DMS153 treated with DMSO at 0.1 percent for 48 hours (cell line): ENCODE data around the gene LYRM4.

Experiments used
- DNase-seq: peaks from one replicate; lab custom pipeline; 2025; ENCODE audit not compliant: unreplicated experiment; lab: John Stamatoyannopoulos, UW

The LYRM4 gene

DNA sequence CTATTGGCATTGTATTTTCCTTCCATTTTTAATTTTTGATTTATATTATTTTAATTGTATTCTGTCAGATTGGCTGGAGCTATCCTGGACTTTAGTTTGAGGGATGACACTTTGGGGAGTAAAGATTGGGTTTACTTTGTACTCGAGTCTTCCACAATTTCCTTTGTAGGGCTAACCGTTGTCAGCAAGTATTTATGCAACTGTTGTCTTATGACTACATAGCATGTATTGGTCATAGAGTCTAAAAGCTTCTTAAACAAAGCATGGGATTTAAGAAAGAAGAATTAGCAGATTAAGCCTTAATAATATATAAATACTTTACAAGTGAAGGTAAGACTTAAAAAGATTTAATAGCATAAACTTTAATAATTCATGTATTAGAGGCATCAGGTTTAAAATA is 20.2 kb upstream of the LYRM4 start:
- no peak for DNase-seq

DNA sequence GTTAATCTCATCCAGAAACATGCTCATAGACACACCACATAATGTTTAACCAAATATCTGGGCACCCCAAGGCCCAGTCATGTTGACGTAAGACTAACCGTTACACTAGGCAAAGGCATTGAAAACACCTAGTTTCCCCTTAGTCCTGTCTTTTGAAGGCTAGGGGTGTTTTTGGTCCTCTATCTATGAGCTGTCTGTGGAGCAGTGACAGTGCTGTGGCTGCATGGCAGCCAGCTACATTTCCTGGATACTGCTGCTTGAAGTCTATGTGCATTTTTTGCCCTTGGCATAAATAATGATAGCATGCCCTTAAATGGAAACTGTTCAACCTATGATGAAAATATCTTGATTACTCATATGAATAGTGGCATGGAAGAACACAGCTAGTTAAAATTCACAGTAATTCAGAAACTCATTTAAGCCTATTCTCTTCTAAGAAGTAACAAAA is 19.2 kb upstream of the LYRM4 start:
- DNase-seq, result no peak

DNA sequence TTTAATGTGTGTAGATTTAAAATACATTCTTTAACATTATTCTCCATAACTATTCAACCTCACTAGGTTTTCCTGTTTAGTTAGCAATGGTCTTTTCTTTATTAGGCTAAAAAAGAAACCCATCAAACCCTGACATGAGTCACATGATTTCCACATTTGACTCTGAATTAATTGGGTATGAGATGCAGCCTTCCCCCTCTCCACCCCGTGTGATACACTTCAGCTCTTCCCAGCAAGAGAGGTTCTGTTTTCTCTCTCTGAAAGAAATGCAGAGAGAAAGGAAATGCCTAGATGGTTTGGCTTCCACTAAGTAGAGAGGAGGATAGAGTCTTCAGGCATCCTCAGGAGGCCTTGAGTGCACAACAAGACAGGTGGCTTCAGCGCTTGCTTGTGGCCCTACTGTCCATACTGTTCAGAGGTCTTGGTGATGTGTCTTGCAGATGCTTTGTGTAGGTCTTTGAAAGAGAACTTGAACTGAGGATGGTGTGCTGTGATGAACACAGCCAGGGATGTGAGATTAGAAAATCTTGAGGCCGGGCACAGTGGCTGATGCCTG is 17.9 kb upstream of the LYRM4 start:
- no peak for DNase-seq

DNA sequence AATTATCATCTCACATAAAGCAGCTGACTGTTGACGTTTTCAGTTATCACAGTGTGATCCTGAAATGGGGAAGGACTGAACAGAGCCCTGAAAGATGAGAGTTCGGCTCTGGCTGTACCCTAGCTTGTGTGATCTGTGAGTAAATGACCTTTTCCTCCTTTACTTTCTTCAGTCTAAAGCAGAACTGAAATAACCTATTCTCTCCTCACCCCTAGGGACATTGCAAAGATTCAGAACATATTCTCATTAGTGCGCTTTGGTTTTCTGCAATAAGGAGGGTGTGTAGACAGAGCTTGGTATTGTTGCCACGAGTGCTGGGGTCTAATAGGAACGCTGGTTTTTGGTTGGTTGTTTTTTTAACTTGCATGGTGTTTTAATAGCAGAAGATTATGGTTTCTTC is 17.3 kb upstream of the LYRM4 start:
- no peak for DNase-seq

DNA sequence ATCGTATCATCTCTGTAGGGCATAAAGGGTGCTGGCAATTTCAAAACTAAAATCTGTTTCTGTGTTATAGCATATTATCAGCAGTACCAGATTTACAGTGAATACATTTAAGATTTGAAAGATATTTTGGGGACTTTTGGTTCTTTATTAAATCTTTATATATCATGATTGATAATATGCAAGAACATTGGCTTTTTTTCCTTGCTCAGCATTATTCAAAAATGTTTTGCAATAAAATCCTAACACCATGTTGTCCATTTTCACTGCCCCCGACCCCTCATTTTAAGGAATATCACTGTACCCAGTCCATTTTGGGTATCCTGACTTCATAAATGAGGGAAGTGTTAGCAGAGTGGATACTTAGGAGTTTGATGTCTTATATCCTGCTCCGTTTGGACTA is 16.8 kb upstream of the LYRM4 start:
- no peak for DNase-seq

DNA sequence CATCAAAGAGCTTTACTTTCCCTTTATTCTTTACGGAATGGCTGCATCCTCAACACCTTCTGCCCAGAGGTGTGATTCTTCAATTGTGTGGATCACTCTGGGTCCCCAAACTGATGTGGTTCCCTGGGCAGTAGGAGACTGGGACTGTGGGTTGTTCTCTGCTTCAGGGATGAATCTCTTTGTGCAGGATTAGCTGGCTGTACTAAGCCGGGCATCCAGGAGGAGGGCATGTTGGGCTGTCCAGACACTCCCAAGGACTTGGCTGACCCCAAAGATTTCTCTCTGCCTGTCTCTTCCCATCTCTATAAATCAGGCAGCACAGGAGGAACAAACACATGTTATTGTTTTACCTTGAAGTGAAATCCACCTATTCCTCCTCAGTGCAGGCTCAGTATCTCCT is 15.8 kb upstream of the LYRM4 start:
- DNase-seq, result no peak

DNA sequence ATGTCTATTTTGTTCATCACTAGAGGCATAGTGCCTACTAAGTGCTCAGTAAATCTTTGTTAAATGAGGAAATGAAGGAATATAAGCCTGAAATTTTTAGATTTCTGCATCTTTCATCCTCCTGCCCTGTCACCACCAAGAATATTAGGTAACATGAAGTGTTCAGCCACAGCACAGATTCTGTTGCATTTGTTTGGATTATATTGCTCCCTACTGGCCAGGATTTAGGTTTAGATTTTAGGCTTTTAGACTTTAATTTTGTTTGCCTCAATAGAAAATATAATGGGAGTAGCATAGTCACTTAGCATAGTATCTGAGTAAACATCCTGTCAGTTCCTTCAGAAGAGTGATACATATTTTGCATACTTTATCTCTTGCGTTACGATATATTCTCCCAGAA is 14.7 kb upstream of the LYRM4 start:
- no peak for DNase-seq

DNA sequence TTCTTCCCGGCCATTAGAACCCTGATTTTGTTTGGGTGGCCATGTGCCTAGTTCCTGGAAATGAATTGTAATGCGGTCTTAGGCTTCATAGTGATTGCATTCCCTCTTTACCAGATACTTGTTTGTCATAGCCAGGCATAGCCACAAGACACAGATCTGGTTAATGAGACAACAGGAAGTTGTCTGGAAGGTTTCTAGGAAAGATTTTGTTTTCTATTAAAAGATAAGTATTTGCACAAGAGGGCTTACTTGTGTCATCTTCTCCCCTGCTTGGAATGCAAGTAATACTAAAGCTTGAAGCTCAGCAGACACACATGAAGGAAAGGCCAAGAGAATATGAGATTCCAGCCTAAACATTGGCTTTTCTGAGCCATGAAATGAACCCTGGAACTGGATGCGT is 13.5 kb upstream of the LYRM4 start:
- DNase-seq, result no peak

DNA sequence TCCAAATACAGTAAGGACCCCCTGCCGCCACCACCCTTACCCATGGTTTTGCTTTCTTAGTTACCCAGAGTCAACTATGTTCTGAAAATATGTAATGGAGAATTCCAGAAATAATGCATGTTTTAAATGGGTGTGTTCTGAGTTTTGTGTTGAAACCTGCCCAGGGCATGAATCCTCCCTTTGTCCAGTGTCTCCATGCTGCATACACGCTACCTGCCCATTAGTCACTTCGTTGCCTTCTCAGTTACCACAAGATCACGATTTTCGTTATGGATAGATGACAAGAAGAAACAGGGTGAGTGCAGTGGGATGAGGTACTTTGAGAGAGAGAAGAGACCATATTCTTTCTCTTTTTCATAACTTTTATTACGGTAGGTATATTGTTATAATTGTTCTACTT is 11.2 kb upstream of the LYRM4 start:
- no peak for DNase-seq

DNA sequence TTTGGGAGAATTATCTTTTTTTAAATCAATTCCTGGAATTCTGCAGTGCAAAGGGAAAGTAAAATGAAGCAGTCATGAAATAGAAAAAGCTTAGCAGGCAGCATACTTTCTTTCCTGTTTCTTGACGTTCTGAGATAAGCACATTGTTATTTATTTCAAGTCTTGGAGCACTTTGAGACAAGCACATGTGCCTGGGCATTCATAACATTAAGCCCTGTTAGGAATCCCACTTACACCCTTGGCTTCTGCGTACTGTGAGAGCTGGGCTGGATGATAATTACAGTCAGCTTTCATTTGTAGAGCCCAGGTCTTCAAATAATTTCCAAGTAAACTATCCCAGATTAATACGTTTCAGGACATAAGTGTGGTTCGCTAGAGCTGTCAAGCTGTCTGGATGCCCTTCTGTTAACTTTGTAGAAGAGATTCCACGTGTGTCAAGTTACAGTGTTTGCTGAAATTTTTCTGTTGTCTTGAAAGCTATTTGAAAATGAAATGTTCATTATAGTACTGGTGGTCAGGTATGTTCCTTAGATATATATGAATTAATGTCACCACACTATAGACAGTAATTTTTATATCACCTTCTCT is 9.4 kb upstream of the LYRM4 start:
- DNase-seq, result no peak

DNA sequence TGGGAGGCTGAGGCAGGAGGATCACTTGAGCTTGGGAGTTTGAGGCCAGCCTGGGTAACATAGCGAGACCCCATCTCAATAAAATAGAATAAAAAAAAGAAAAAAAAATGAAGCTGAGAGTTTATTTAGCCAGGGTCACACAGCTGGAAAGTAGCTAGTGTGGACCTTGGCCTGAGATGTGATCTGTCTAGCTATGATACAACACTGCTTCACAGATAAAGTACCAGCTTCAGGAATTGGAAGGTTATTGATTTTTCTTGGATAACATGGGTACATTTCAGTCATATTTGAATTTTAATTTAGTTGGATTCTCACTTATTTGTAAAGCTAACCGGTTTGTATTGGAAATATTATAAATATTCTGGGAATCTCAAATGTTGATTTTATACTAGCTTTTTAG is 5.7 kb upstream of the LYRM4 start:
- no peak for DNase-seq

DNA sequence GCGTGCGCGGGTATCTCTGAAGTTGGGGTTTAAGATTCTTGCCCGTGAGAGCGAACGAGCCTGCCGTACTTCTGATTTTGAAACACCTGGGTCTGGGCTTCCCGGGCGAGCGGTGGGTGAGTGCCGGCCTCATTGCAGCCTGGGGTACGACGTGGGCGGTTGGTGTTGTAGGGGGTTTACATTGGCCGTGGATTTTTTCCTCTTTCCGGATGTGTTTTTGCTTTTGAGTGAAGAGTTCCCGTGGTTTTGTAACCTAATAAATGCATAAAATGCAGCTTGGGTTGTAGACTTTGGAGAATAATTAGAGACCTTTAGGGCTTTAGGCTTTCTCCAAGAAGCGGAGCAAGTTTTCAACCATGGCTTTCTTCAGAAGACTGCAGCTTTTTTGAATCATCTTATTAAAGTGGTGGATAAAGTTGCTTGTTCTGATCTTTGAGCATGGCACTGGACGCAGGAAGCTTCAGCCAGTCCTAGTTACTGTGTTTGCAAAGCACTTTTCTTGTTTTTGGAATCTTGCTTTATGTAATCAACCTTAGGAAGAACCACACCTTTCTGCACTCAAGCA is 877 bp upstream of the LYRM4 start:
- DNase-seq, result no peak

DNA sequence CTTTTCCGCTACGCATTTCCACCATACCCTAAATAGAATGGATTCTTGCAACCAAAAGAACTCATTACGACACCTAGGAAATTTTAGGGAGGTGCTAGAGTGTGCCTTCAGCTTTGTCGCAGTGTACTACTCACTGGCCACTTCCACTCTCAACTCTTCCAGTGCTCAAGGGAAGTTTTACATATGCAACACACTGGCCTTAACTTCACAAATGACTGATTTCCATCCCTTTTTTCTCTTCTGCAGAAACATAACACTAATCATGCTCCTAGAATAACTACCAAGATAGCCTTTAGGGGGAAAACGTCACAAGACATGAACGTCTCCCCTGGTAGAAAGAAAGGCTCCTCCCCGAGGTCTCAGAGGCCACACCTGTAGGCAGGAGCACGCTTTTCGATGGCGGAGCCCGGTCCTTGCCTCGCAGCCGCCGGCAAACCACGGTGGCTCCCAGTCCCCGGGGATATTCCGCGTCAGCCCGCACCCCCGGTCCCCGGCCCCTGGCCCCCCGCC is 584 bp downstream of the LYRM4 start:
- no peak for DNase-seq

DNA sequence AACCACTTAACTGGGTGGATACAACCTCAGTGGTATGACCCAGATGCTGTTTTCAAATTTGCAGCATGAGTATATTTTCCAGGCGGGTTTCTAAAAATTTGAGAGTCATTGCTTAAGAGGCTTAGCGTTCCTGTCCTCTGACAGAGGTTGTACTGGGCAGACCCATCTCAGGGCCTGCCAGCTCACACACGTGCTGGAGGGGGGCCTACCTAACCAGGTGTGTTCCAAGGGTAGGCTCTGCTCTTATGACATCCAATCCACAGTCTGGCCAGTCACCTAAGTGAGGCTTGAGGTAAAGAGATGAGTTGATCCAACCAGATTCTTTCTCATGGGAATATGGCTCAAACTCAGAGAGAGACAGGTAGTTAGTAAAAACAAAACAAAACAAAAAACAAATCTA is 1.3 kb downstream of the LYRM4 start:
- no peak for DNase-seq

DNA sequence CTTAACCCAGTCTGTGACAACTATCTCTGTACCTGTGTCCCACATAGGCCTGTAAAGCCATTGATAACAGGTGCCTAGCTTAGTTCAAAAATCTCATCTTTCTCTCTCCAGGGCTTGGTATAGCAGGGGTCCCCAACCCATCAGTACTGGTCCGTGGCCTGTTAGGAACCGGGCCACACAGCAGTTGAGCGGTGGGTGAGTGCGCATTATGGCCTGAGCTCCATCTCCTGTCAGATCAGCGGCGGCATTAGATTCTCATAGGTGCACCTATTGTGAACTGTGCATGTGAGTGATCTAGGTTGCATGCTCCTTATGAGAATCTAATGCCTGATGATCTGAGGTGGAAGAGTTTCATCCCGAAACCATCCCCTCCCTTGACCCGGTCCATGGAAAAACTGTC is 3.4 kb downstream of the LYRM4 start:
- no peak for DNase-seq

DNA sequence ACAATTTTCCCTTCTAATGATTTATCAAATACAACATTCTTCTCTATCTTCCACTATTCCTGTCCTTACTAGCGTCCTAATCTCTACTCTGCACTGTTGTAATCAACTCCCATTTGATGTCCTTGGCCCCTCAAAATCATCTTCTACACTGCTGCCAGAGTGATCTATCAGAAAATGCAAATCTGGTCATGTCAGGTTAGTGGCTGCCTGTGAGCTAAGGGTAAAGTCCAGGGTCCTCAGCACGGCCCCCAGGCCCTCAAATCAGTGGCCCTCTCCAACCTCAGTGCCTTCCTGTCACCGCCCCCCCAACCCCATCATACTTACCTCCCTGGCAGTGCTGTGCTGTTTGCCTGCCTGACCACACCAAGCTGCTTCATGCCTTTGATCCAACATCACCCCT is 3.8 kb downstream of the LYRM4 start:
- DNase-seq, result no peak

DNA sequence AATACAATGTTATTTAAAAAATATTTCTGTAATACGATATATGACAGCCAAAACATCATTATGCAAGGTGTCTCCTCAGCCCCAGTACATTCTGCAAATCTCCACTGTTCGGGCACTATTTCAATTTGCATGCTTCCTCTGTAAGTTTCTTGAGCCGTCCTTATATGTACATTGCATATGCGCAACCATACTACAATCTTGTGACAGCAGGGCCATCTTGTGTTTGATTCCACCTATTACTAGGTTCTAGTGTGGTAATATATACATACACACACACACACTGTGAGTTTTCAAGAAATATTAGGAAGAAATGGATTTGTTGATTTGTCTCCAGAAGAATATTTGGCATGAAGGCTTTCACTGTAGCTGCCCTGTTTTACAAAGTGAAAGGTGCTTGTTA is 9.8 kb downstream of the LYRM4 start:
- DNase-seq, result no peak

DNA sequence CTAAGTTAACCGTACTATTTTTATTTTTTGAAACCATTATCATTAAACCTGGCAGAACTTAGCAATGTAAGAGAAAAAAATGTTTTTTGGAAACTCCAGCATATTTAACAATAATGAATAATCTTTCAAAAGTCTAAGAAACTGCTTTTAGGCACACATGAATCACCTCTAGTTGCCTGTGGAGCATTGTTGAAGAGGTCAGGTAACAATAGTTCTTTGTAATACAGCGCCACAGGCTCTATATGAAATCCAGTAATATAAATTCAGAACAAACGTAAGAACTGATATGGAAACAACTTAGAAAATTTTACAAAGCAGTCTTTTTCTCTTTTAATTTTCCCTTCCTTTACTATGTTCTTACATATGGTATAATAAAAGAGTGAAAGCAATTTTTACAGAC is 10.3 kb downstream of the LYRM4 start:
- DNase-seq, result no peak

DNA sequence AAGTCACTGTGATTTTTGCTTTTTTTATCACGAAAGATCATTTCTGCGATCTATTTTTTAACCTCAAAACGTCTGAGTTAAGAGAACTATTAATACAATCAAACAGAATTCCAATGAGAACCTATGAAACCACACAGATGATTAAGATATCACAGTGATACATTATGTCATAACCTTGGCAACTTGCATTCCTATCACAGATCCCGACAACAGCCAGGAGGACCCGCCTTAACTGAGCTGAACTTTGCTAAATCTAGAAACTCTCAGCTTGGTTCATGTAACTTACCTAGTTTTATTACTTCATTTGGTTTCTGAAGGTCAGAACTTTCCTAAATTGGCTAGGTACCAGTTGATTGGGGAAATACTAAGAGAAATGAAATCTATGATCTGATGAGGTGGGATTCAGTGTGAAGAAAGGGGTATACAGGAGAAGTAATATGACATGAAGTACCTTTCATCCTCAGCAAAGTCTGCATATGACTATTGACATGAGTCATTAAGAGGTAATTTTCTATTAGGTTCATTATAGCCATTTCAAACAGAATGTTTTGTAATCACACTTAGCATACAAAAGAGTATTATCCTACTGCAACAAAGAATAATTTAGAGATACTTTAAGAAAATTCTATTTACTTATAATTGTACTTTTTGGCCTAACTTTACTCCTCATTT is 11.2 kb downstream of the LYRM4 start:
- DNase-seq, result no peak

DNA sequence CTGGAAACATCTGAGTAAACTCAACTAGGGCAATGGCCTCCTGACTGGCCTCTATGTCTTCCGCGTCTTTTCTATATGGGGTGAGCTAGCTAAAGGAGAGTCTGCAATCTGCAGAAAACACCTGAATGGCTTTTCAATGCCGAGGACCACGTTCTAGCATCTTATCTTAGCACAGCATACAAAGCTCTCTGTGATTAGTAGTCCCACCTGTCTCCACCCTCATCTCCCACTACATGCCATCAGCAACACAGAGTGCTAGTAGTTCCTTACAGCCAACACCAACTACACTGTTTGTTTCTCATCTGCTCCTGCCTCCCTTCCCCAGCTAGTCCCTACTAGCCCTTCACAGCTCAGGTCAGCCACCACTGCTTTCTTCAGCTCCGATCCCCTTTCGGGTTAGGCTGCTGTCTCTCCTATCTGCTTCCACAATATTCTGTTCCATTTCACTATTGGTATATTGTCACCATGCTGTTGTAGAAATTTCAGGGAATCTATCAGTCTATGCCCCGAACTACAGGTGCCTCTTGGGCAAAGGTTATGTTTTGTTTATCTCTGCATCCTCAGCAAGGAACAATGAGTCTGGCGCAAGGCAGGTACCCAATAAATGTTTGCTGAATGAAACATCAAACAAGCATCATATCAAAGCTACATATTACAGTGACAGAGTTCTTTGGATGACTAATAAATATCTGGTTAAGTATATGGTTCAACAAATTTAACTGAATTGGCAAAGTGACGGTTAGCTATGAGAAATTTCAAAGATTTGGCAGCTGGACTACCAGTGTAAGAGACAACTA is 12.2 kb downstream of the LYRM4 start:
- DNase-seq, result no peak

DNA sequence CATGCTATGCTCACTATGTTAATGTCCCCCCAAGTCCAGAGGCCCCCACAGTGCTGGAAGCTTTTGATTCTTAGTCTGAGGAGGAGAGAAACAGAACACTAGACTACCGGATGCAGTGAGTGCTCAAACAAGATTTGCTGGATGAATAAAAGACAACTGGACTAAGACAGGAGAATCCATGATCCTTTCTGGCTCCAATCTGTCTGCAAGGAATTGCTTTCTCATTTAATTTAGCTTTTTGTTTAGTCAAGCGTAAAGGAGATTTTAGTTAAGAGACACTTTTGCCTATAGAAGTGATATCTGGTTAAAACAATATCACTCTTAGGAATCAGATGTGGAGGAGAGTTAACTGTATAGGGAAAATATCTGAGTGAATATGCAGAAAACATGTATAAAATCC is 13.5 kb downstream of the LYRM4 start:
- DNase-seq, result no peak
